GM19324 (cell line): ENCODE results near the gene NOL9.

Source experiments
- ATAC-seq: cut with Tn5 transposase; IDR thresholded peaks from one replicate; pipeline ENCODE4 v1.9.1; 2021; ENCODE audit warnings: mild to moderate bottlenecking, moderate library complexity; ENCODE audit not compliant: unreplicated experiment, low FRiP score

NOL9 gene

DNA sequence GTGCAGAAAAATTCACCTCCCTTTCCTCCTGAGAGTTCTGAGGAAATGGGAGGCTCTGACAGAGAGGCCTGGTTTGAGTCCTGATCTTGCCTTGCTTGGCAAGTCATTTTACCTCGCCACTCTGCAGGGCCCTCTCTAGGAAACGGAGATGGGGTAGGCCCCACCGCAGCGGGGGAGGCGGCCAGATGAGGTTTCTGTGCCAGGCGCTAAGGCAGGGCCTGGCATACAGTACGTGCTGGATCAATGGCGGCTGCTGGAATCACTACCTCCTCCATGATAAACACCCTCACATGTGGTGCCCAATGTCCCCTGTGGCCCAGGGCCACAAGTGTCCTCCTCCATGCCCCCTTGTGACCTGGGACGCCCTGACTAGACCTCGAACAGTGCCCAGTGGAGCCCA, 62.3 kb downstream of the NOL9 start:
- no peak for ATAC-seq

DNA sequence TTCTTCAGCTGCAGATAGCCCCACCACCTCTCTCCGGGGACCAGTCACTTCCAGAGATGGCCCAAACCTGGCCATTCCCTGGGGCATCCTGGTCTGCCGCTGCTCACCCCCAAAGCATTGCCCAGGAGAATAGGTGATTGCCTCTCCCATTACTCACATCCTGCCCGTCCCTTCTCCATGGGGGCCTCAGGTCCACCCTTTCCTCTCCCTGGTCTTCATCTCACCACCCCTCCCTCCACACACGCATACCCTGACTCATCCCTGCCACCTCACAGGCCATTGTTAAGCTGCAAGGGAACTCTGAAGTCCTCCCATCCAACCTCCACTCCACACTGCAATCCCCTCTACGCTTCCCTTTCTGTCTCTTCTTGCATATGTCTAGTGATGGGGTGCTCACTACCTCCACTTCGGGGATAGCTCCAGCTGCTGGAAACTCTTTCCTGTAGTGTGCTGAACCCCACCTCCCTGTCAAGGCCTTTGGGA, 62.8 kb downstream of the NOL9 start, which contains the start of gene PLEKHG5:
Gene PLEKHG5, minus strand, starts transcription at position 188 of the 483 bp plus-strand sequence. CDS start 14,096 bp downstream, outside the sequence.
- no peak for ATAC-seq

GRCh38 chr1:6491081-6491449, 63.2 kb downstream of the NOL9 start:
- ATAC-seq, result no peak

DNA sequence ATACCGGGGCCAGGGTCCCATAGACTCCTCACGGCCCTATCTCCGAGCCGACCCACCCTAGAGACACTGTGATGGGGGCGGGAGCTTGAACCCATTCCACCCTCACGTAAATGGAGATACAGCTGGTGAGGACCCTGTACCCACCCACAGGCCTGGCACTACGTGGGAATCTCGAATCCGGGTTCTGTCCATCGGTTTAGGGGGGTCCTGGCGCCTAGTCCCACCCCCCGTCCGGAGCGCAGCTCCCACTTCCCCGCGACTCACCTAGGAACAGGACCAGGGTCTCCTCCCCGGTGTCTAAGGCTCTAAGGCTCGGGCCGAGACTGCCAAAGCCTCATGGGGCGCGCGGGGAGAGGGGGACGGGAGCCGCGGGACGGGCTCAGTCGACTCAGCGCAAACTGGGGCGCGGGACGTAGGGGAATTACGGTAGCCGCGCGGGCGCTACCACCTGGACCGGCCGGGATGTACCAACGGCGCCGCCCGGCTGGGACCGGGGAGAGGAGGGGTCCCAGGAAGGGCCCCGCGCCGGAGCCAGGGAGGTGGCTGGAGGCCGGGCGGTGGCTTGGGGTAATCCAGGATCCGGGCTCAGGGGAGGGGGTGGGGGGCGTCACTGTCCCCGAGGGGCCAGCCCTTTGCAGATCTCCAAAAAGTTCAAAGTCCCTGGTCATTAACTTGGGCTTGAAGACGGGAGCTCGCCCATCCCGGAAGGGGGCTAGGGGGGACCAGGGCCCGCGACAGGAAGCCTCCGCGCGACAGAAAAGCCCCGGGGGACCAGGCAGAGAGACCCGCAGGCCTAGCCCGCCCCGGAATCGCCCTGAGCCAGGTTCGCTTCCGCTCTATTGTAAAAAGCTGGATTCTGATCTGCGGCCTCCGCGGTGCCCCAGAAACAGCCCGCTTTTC, 63.9 kb downstream of the NOL9 start:
- ATAC-seq, result no peak

- ATAC-seq, result no peak
Measured at GRCh38 chr1:6489799-6490180, 64.5 kb downstream of the NOL9 start.

- no peak for ATAC-seq
Measured at GRCh38 chr1:6489383-6489765, 64.9 kb downstream of the NOL9 start.

- ATAC-seq, result no peak
Measured at GRCh38 chr1:6488602-6489382, 65.5 kb downstream of the NOL9 start.

DNA sequence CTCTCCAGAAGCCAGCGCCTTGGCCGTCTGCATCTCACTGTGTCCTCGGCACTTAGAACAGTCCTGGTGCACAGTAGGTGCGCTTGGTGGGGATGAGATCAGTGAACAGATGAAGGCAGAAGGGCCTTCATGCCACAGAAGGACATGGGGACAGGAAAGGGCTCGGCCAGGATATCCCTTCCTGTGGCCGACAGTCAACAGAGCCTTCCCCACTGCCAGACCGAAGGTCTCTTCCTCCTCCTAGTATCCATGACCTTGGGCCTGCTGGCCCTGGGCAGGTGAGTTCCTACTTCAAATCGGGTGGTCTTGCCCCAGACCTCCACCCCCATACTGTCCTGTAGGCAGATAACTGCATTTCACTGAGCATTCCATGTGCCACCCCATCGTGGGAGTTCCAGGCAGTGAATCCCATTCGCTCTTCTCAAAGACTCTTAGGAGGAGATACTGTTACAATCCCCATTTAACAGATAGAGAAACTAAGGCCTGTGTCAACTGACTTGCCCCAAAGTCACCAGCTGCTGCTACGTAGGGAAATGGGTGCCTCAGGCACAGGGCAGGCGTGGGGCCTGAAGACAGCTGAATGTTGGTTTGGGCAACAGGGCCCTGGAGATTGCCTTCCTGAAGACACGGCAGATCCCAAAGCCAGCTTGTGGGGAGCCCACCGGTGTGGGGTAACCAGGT, 66.4 kb downstream of the NOL9 start:
- ATAC-seq, result no peak

DNA sequence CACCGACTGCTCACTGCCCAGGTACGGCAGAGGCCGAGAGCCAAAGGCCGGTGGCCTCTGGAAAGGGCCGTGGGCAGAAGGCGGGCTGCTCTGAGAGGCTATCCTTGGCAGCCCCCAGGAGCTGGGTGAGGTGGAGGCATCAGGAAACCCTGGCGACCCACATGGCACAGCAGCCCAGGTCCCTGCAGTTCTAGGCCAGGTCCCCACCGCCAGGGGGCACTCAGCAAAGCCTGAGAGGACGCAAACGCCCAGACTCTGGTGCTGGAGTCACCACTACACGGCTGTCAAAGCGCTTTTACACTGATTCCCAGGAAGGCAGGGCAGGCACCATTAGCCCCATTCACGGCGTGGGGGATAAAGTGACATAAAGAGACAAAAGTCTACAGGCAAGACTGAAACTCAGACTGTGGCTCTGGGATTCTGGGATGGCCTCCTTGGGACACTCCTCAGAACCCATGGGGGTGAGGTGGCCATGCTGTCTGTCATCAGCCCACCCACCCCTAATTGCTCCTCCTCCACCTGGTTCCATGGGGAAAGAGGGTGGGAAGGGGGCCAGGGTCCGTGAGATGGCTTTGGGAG, 67.8 kb downstream of the NOL9 start:
- no peak for ATAC-seq

- ATAC-seq, result no peak
Measured at GRCh38 chr1:6485168-6486101, 68.9 kb downstream of the NOL9 start.

- no peak for ATAC-seq
Measured at GRCh38 chr1:6484826-6485167, 69.5 kb downstream of the NOL9 start.

DNA sequence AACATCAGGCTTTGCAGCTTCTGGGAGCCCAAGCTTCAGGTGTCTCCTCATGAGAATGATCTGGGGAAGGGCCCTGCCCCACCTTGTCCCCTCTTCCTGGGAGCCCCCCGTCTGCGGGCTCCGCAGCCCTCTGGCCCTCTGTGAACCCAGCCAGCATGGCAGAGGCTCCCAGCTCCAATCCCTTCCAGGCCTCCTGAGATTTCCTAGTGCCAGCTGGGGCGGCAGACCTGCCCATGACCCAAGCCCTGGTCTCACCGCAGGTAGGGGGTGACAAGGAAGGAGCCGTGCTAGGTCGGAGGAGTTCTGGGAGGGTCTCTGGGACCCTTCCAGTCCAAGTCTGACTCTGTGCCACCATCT, 70.6 kb downstream of the NOL9 start:
- ATAC-seq, result no peak

DNA sequence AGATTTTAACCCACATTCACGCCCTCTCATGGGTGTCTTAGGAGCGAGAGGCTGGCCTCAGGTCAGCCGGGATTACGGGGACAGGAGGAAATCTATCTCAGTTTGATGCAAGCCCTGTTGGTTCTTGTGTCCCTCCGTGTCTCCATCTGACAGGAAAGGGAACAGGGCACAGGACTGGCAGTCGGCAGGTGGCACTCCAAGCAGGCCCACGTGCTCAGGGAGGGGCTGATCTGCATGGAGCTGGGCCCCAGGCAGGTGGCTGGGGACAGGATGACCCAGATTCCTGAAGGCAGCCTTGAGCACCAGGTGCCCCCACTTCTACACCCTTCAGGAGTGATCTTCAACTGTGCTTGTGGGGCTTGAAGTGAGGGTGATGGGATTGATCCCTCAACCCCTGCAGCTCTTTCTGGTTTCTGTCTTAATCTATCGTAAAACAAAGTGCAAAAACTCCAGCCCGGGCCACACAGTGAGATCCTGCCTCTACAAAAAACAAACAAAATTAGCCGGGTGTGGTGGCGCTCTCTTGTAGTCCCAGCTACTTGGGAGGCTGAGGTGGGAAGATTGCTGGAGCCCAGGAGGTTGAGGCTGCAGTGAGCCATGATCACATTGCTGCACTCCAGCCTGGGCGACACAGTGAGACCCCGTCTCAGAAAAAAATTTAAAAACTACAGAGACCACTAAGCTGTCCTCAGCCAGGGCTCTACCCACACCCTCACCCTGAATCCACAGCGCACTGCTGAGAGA, 71.1 kb downstream of the NOL9 start:
- no peak for ATAC-seq

DNA sequence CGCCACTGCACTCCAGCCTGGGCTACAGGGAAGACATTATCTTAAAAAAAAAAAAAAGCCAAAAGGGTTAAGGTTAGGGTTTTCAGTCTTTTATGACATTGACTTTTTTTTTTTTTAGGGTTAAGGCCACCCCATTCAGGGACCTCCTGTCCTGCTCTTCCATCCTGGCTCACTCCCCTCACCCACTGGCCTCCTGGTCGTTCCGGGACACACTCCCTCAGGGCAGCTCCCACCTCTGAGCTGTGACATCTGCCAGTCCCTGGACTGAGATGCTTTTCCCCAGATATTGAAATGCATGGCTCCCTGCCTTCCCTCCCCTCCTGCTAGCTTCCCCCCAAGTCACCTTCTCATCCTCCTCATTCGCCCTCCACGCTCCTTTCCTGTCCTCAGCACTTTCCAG, 72.5 kb downstream of the NOL9 start:
- no peak for ATAC-seq

- no peak for ATAC-seq
Measured at GRCh38 chr1:6477039-6477820, 77.1 kb downstream of the NOL9 start.

- ATAC-seq, result no peak
Measured at GRCh38 chr1:6476483-6476882, 77.8 kb downstream of the NOL9 start.

DNA sequence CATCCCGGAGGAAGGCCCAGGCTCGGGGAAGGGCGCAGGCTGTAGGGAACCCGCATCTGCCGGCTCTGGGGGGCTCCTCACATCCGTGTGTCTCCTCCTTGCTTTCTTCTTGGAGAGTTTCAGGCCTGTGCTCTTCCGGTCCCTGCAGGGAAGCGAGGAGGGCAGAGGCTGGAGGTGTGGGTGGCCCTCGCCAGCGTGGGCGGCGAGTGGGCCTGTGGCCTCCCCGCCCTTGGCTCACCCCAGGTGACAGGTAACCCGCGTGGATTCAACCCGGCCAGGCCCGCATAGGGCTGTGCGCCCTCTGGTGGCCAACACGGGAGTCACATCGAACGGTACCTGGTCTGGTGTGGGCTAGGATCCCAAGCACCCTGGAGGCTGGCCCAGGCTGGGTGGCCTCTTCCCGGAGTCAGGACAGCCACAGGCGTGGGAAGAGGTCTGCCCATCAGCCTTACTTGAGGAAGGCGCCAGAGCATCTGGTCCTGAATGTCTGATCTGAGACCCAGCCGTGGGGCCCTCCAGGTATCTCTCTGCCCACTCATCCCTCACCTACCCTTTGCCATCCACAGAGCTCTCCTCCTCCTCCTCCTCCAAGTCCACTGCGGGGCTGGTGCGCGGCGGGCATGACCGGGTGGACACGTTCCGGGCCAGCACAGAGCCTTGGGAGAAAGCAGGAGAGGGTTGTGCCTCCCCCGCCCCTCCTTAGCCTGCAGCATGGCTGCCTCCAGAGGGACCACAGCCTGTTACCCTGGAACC, 78.8 kb downstream of the NOL9 start:
- no peak for ATAC-seq
